Activated naive CD8-positive, alpha-beta T cell treated with anti-CD3 and anti-CD28 coated beads, Interleukin-2, amount 10 ng/mL, durations not matched to agents 7 days and 5 days (primary cell): ENCODE results near the gene NKAPL. TPM values are rescaled to one million over a fixed set of nuclear protein-coding genes. Genes with fewer than 3 reads are reported as not detected.
A peak's percentile ranks its signal among the peaks of the same experiment; 100 is the strongest.

Experiments used
- ATAC-seq: fragments of 150-1000 bp; cut with Tn5 transposase; one replicate; pipeline ENCODE4 v1.10.0; 2021; ENCODE audit warnings: low read depth, moderate library complexity
- POLR2A ChIA-PET: fragments of 350-600 bp; sonication (Branson Sonifier 250); formaldehyde crosslinking; loops from one replicate; lab custom pipeline; 2021; ENCODE audit warnings: antibody characterized with exemption; lab: Charles Lee
- DNase-seq: peaks from one replicate; pipeline ENCODE4 v3.0.0; 2021
- H3K27ac Mint-ChIP-seq: one replicate; pipeline ENCODE4 v1.8.0; 2022; ENCODE audit warnings: mild to moderate bottlenecking, mixed read lengths
- H3K27me3 Mint-ChIP-seq: one replicate; pipeline ENCODE4 v1.8.0; 2022; ENCODE audit warnings: mild to moderate bottlenecking, moderate library complexity, mixed read lengths
- H3K36me3 Mint-ChIP-seq: one replicate; pipeline ENCODE4 v1.8.0; 2021; ENCODE audit warnings: mild to moderate bottlenecking, mixed read lengths
- H3K4me1 Mint-ChIP-seq: one replicate; pipeline ENCODE4 v1.8.0; 2021; ENCODE audit warnings: mixed read lengths
- H3K4me3 Mint-ChIP-seq: one replicate; pipeline ENCODE4 v1.8.0; 2022; ENCODE audit warnings: mild to moderate bottlenecking, moderate library complexity, mixed read lengths
- H3K9me3 Mint-ChIP-seq: one replicate; pipeline ENCODE4 v1.8.0; 2021; ENCODE audit warnings: mixed read lengths
- total RNA-seq, 2 experiments: library from RNA; stranded (reverse); gene quantifications; one replicate each; pipeline ENCODE4 v1.2.3, GENCODE V29; 2021

The NKAPL gene
- total RNA-seq, 2 experiments from 2014 or later, result not detected

DNA sequence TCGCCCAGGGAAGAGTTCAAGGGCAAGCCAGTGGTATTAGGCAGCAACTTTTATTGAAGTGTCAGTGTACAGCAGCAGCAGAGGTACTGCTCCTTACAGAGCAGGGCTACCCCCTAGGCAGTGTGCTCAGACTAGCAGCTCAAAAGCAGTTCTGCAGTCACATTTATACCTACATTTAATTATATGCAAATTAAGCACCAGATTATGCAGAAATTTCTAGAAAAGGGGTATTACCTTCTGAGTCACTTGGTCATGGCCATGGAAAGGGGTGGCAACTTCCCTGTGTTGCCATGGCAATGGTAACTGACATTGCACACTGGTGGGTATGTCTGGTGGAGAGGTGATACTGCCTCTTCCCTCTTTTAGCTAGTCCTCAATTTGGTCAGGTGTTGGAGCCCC, 5.0 kb upstream of the NKAPL start:
- ATAC-seq (no peak), DNase-seq (no peak)
- H3K27me3 Mint-ChIP-seq, result peaks cover 2% of the 10 kb centered on the region
- no peak overlapping the region for H3K27ac Mint-ChIP-seq
- H3K36me3 Mint-ChIP-seq, result peaks cover 12% of the 10 kb centered on the region
- H3K9me3 Mint-ChIP-seq, result peaks cover 6% of the 10 kb centered on the region
- peaks cover 28% of the 10 kb centered on the region for H3K4me1 Mint-ChIP-seq
- POLR2A ChIA-PET, result interaction anchor here (1.5 kb wide), 1 partner anchor 13 kb away, joined by 5 read pairs; the partner anchor contains the start of gene ZSCAN26
- no peak overlapping the region for H3K4me3 Mint-ChIP-seq

DNA sequence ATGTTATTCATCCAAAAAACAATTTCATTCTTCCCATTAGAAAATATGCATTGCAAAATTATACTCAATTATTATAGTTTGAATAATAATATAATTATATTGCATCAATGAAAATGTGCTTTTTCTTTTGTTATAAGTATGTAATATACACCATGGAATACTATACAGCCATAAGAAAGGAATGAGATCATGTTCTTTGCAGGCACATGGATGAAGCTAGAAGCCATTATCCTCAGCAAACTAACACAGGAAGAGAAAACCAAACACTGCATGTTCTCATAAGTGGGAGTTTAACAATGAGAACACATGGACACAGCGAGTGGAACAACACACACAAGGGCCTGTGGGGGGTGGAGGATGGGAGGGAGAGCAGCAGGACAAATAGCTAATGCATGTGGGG, 2.1 kb upstream of the NKAPL start:
- H3K4me1 Mint-ChIP-seq, result peaks cover 11% of the 10 kb centered on the region
- peaks cover 12% of the 10 kb centered on the region for H3K36me3 Mint-ChIP-seq
- ATAC-seq (no peak), DNase-seq (no peak)
- POLR2A ChIA-PET, result no interaction called here
- no peak overlapping the region for H3K27ac Mint-ChIP-seq
- peaks cover 4% of the 10 kb centered on the region for H3K27me3 Mint-ChIP-seq
- H3K9me3 Mint-ChIP-seq, result peaks cover 11% of the 10 kb centered on the region
- no peak overlapping the region for H3K4me3 Mint-ChIP-seq

DNA sequence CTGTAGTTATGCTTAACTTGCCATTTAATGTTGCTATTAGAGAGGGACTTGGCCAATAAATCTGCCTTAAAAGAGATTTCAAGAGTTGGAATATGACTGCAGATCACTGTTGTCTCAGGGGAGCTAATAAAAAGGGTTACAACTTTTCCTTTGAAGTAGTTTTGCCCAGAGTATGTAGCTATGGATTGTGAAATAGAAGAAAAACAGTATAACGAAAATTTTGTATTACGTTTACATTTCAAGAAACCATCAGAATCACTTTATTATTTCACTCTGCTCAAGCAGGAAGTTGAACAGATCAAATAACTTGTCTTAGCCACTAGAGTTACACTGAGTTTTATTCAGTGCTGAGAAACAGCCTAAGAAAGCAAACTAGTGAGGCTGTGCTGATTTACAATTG, 4.8 kb downstream of the NKAPL start:
- Mint-ChIP-seq H3K27me3 (peaks cover 2% of the 10 kb centered on the region), H3K4me1 (peaks cover 14% of the 10 kb centered on the region), H3K27ac (no peak overlapping the region), H3K9me3 (peaks cover 5% of the 10 kb centered on the region), H3K36me3 (peaks cover 3% of the 10 kb centered on the region), H3K4me3 (no peak overlapping the region)
- ATAC-seq, result no peak
- POLR2A ChIA-PET, result interaction anchor here (1.0 kb wide), 1 partner anchor 12 kb away, joined by 4 read pairs; the partner anchor contains the start of gene ZKSCAN4
- no peak for DNase-seq

DNA sequence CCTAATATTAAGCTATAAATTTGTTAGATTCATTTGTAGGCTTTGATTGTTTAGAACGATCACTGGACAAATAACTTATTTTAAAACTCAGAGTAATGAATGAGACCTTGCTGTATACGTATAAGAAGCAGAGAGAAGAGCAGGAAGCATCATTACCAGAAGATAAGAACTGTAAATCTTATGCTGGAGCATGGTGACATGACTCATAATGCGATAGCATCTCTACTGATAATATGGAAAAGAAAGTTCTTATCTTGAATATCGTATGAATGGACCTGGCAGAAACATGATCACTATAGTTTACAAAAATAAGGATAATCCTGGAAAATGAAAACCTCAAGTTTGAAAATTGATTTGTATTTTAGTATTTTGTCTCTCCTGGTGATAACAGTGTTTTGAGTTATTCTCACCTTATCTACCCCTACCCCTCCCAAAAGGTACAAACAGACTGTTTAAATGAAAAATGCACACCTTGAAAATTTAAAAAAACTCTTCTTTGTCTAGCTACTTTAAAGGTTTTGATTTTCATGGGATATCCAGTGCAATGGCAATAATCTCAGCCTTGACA, 5.8 kb downstream of the NKAPL start:
- peaks cover 13% of the 10 kb centered on the region for H3K4me1 Mint-ChIP-seq
- DNase-seq, result no peak
- peaks cover 2% of the 10 kb centered on the region for H3K27me3 Mint-ChIP-seq
- ATAC-seq, result no peak
- H3K4me3 Mint-ChIP-seq, result no peak overlapping the region
- H3K9me3 Mint-ChIP-seq, result peaks cover 3% of the 10 kb centered on the region
- H3K27ac Mint-ChIP-seq, result no peak overlapping the region
- no peaks in the 10 kb centered on the region for H3K36me3 Mint-ChIP-seq
- POLR2A ChIA-PET, result no interaction called here

DNA sequence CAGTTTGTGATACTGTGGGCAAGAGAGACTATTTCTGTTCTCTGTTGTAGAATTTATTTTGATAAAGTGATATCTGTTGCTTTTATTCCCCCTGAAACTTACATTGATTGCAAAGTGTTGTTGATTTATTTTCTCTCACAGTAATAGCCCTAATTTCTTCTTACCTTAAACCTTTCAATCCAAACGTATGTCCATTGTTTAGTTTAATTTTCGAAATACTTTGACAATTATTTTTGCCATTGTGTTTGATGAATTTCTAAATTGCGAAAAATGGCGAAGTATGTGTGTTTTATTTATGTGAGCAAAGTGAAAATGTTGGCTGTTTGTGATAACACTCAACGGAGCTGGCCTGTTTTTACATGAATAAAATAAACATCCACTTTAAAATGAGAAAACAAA, 7.5 kb downstream of the NKAPL start:
- POLR2A ChIA-PET, result interaction anchor here (0.5 to 2.0 kb wide), 14 partner anchors 13 to 428 kb away, joined by 3 to 17 read pairs (median 6); partner anchors contain the start of genes PGBD1, ZKSCAN3, ZKSCAN4 and ZKSCAN8
- Mint-ChIP-seq H3K27ac (no peak overlapping the region), H3K9me3 (no peaks in the 10 kb centered on the region), H3K36me3 (peaks cover 2% of the 10 kb centered on the region), H3K4me1 (peaks cover 15% of the 10 kb centered on the region), H3K4me3 (no peak overlapping the region), H3K27me3 (no peaks in the 10 kb centered on the region)
- ATAC-seq (no peak), DNase-seq (no peak)

DNA sequence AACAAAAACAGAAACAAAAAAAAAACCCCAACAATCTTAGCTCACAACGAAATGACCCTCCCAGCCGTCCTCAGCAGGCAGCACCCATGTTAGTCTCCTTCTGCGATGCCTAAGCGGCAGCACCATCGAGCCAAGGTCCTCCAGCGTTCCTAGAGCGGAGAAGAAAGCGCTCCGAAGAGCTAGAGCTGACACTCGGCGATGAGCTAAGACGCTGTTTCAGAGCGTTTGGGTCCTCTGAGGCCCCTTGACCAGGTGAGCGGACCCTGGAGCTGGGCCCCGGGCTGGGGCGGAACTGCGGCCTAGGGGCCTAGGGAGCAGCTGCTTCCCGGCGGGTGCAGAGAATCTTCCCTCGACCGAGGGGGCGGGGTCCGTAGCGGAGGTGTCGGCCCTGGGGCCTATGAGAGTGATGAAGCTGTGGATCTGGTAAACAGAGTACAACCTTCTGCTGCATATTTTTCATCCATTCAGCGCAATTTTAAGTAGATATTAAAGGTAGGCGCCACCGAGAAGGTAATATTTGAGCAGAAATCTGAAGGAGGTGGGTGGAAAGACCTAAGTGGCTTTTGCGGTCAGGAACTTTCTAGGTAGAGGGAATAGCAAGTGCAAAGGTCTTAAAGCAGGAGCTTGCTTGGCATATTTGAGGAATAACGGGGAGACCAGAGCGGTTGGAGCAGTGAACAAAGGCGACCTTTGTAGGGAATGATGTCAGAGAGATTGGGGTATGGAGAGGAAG, 8.0 kb downstream of the NKAPL start, which contains the start of gene ZSCAN26:
TSS of gene ZSCAN26 (plus strand) at position 182 of the 733 bp plus-strand sequence. CDS start 4,777 bp downstream, outside the sequence.
- peaks cover 4% of the 10 kb centered on the region for H3K36me3 Mint-ChIP-seq
- peak; percentile 98 for ATAC-seq
- POLR2A ChIA-PET, result interaction anchor here (0.5 to 2.0 kb wide), 17 partner anchors 8 to 428 kb away, joined by 3 to 17 read pairs (median 5); partner anchors contain the start of genes PGBD1, ZKSCAN3, ZKSCAN4 and ZKSCAN8
- peaks cover 15% of the 10 kb centered on the region for H3K4me1 Mint-ChIP-seq
- H3K4me3 Mint-ChIP-seq, result no peak within 1 kb of the TSS
- H3K27ac Mint-ChIP-seq, result no peak within 1 kb of the TSS
- no peaks in the 10 kb centered on the region for H3K9me3 Mint-ChIP-seq
- no peaks in the 10 kb centered on the region for H3K27me3 Mint-ChIP-seq
- peak; percentile 85 for DNase-seq

DNA sequence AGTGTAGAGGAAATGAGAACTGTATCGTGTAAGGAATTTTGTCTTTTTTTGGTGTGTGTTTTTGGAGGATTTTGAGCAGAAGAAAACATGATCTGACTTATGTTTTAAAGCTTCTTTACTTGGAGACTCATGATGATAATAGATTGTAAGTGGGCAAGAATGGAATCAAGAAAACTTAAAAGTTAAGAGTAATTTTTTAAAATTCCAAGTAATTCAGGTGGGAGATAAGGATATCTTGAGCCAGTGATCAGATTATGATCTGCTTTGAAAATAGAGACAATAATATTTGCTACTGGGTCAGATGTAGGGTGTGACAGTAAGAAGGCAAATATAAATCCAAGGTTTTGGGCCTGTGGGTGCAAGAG, 8.6 kb downstream of the NKAPL start:
- ATAC-seq (no peak), DNase-seq (no peak)
- H3K27me3 Mint-ChIP-seq, result no peaks in the 10 kb centered on the region
- H3K27ac Mint-ChIP-seq, result no peak overlapping the region
- H3K4me1 Mint-ChIP-seq, result peaks cover 15% of the 10 kb centered on the region
- no peak overlapping the region for H3K4me3 Mint-ChIP-seq
- peaks cover 9% of the 10 kb centered on the region for H3K36me3 Mint-ChIP-seq
- POLR2A ChIA-PET, result interaction anchor here (0.8 to 2.0 kb wide), 15 partner anchors 7 to 429 kb away, joined by 3 to 17 read pairs (median 5); partner anchors contain the start of genes PGBD1, ZKSCAN3, ZKSCAN4 and ZKSCAN8
- H3K9me3 Mint-ChIP-seq, result no peaks in the 10 kb centered on the region

DNA sequence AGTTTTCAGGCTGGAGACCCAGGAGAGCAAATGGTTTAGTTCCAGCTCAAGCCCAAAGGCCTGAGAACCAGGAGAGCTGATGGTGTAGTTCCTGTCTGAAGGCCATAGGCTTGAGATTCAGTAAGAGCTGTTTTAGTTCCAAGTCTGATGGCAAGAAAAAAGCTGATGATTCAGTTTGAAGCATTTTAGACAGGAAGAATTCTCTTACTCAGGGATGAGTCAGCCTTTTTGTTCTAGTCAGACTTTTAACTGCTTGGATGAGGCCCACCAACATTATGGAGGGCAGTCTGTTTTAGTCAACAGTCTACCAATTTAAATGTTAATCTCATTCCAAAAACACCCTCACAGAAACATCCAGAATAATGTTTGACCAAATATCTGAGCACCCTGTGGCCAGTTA, 10.4 kb downstream of the NKAPL start:
- DNase-seq, result no peak
- H3K9me3 Mint-ChIP-seq, result no peaks in the 10 kb centered on the region
- H3K27ac Mint-ChIP-seq, result peak overlapping the region; percentile 26
- no peaks in the 10 kb centered on the region for H3K27me3 Mint-ChIP-seq
- POLR2A ChIA-PET, result interaction anchor here (0.6 kb wide), 1 partner anchor 89 kb away, joined by 3 read pairs; no protein-coding TSS in a partner anchor
- H3K36me3 Mint-ChIP-seq, result peaks cover 16% of the 10 kb centered on the region
- no peak for ATAC-seq
- H3K4me1 Mint-ChIP-seq, result peaks cover 9% of the 10 kb centered on the region
- no peak overlapping the region for H3K4me3 Mint-ChIP-seq

DNA sequence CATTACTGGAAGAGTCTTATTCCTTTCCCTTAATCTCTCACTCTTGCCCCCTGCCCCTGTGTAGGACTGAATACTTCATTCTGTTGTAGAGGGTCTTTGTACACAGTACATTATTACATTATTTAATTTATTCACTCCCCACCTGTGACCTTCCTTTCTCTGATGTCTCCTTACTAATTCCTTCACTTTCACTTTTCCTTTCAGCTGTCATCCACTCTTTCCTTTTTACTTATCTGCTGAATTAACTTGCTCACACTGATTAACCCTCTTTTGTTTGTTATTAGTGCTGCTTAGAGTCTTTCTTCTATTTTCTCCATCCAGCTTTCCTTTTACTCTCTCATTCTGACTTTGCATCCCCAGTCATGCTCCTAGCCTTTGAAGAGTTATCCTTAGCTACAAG, 15.8 kb downstream of the NKAPL start:
- Mint-ChIP-seq H3K36me3 (peaks cover 39% of the 10 kb centered on the region), H3K27ac (peak overlapping the region; percentile 56), H3K4me3 (peak overlapping the region; percentile 54), H3K27me3 (no peaks in the 10 kb centered on the region), H3K4me1 (peaks cover 9% of the 10 kb centered on the region), H3K9me3 (no peaks in the 10 kb centered on the region)
- POLR2A ChIA-PET, result interaction anchor here (1.1 to 1.9 kb wide), 2 partner anchors 8 to 23 kb away, joined by 5 to 8 read pairs; partner anchors contain the start of genes ZKSCAN4 and ZSCAN26
- ATAC-seq (no peak), DNase-seq (no peak)

DNA sequence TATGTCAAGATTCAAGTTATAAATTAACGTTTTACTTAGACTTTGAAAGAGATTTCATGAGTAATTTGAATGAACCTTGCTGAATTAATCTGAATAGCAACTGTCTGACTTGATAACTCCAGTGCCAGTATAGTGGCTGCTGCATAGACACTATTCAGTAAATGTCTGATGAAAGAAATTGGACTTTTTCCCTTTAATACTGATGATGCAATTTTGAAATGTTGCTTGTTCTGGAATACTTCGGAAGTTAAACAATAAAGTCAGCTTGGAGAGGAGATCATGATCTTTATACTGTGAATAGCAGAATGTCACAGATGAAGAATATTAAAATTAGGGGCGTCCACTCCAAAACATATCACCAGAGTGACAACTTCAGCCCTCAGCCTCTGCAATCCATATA, 18.6 kb downstream of the NKAPL start:
- Mint-ChIP-seq H3K9me3 (no peaks in the 10 kb centered on the region), H3K4me1 (peaks cover 19% of the 10 kb centered on the region), H3K36me3 (peaks cover 30% of the 10 kb centered on the region), H3K27me3 (peaks cover 5% of the 10 kb centered on the region), H3K4me3 (no peak overlapping the region), H3K27ac (no peak overlapping the region)
- no peak for ATAC-seq
- no peak for DNase-seq
- POLR2A ChIA-PET, result no interaction called here

DNA sequence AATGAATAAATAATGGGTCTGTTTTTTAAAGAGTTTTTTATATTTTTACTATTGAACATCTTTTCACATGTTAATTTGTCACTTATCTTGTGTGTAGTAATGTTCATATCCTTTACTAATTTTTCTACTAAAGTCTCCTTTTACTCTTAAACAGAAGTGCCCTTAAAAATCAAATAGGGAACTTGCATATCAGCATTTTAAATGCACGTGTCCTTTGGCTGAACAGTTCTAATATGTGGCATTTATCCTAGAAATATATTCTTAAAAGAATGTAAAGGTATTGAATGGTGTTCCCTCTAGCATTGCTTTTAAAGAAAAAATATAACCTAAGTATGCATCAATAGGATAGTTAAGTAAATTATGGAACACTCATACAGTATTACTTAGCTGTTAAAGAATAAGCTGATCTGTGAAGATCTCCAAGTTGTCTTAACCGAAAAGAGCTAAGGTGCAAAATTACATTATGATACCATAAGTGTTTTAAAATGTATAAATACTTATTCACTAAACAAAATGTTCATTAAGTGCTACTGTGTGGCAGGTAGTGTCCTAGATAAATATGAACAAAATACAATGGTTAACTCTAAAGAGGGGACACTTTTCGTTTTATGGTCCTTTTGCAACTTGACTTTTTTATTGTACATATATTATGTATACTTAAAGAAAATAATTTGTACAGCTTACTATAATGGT, 21.6 kb downstream of the NKAPL start:
- Mint-ChIP-seq H3K36me3 (peaks cover 21% of the 10 kb centered on the region), H3K4me1 (peaks cover 15% of the 10 kb centered on the region), H3K27ac (no peak overlapping the region), H3K27me3 (peaks cover 5% of the 10 kb centered on the region), H3K9me3 (no peaks in the 10 kb centered on the region), H3K4me3 (peak overlapping the region; percentile 89)
- POLR2A ChIA-PET, result interaction anchor here (0.9 to 3.6 kb wide), 4 partner anchors 9 to 139 kb away, joined by 3 to 17 read pairs (median 4); partner anchors contain the start of genes ZKSCAN4, ZKSCAN8 and ZSCAN26
- no peak for DNase-seq
- no peak for ATAC-seq

DNA sequence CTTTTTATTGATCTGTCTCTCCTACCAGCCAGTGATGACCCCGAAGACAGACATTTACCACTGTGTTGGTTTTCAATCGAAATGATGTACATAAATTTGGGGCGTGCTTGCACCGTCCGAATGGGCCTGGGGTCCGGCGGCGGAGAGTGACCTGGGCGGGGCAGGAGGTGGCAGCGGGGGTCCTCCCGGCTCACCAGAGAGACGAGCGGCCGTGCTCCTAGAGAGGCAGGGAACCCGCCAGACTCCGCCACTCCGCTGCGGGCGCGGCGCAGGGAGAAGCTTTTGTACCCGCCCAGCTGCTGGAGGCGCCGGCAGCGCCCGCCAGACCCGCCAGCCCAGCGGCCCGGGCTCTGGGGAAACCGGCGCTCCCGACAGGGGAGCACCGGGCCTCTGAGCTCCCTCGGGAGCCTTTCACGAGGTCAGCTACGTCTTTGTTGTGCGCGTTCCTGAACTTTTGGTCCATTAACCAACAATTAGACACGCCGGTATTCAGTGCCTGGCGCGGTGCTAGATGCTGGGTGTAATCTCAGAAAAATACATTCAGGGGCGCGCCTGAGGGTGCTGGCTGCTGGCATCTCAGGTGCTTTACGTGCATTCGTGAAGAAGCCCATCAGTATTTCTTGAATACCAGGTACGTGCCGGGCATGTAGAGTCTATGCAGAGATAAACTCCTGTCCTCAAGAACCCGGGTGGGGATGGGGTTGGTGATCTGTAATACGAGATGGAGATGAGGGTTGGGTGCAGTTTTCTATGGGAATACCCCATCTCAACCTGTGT, 22.4 kb downstream of the NKAPL start, which contains the start of gene PGBD1:
TSS of gene PGBD1 (plus strand) at position 285 of the 777 bp plus-strand sequence. CDS start 2,242 bp downstream, outside the sequence.
- peak; percentile 94 for ATAC-seq
- Mint-ChIP-seq H3K27me3 (peaks cover 5% of the 10 kb centered on the region), H3K4me3 (peak within 1 kb of the TSS; percentile 89)

More for the DNA sequence above, 22.4 kb downstream of the NKAPL start, which contains the start of gene PGBD1:
- Mint-ChIP-seq H3K36me3 (peaks cover 15% of the 10 kb centered on the region), H3K9me3 (no peaks in the 10 kb centered on the region), H3K27ac (peak within 1 kb of the TSS; percentile 24), H3K4me1 (peaks cover 15% of the 10 kb centered on the region)
- POLR2A ChIA-PET, result interaction anchor here (0.7 to 3.6 kb wide), 5 partner anchors 10 to 457 kb away, joined by 3 to 17 read pairs (median 3); partner anchors contain the start of genes ZKSCAN4, ZKSCAN8 and ZSCAN26
- DNase-seq, result peak; percentile 78
